PC-3 (cell line): Measurements from ENCODE around the gene LINS1.

ENCODE experiments used
- CTCF ChIP-seq: fragments of 300-600 bp; sonication (generic); conservative IDR thresholded peaks from 2 replicates; pipeline ENCODE4 v1.5.1; 2017; ENCODE audit warnings: antibody characterized with exemption, low read depth, mild to moderate bottlenecking, low read length
- EZH2 ChIP-seq: fragments of 300-600 bp; sonication (generic); IDR thresholded peaks from one replicate; pipeline ENCODE4 v1.6.1; 2017; ENCODE audit warnings: antibody characterized with exemption, mild to moderate bottlenecking, low read length; ENCODE audit not compliant: unreplicated experiment
- EZH2phosphoT487 ChIP-seq: fragments of 300-600 bp; sonication (generic); IDR thresholded peaks from 2 replicates; pipeline ENCODE4 v1.6.1; 2018; ENCODE audit warnings: mild to moderate bottlenecking, antibody characterized with exemption, low read length, borderline replicate concordance

DNA sequence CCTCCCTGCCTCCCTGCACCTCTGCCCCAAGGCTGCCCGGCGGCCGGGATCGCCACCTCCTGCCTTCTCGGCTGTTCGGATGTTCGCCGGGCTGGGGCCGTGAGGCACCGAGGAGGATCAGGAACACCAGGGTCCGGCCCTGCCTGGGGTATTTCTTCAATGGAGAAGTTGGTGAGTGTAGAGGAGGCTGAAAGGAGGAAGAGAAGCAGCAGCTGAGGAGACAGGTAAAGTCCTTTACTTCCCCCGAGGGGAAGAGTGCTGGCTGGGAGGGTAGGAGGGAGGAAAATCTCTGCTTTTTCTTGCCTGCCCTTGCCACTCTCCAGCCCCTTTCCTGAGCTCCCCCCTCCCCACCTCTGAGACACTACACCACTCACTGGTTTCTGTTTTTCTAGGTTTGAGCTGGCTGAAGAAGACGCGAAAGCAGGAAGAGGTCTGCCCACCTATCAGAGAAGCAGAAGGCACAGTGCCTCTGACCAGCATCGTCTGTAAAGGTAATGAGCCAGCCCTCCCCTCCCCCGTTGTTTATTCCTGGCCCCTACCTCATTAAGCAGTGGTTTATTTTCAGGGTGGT lies 924 bp upstream of the LINS1 start:
- no peak for TF ChIP-seq CTCF
- no peak for TF ChIP-seq EZH2phosphoT487
- TF ChIP-seq EZH2, result no peak
